ENCODE measurements around the gene TYROBP.
"Not testable (repeated sequence)": the region's sequence is repeated elsewhere in the genome, so short reads cannot be mapped to it uniquely, and the experiment has no call there.

Gene TYROBP

DNA sequence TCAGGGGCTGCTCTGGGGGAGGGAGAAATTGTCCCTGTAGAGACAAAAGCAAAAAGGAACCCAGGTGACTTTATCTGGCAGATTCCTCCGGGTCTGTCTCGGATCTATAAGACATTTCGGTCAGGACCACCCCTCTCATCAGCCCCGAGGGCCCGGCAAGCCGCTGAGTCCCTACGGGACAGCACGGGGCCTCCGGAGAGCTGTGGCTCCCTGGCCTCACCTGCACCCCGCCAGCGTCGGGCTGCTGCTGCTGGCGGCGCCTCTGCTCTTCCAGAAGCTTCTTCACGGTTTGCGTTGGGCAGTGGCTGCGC, 9.6 kb downstream of the TYROBP start:
- DNase-seq, result no peak

GRCh38 chr19:35897706-35898451, 10.2 kb downstream of the TYROBP start:
- no peak for DNase-seq

GRCh38 chr19:35896643-35897040, 11.5 kb downstream of the TYROBP start:
- DNase-seq, result no peak

- no peak for DNase-seq
These were observed 12.0 kb downstream of the TYROBP start for GRCh38 chr19:35895911-35896642.

GRCh38 chr19:35894342-35894741, 13.8 kb downstream of the TYROBP start:
- DNase-seq, result no peak

- DNase-seq, result not testable (repeated sequence)
These were observed 16.3 kb downstream of the TYROBP start for GRCh38 chr19:35891819-35892218.

GRCh38 chr19:35890113-35890650, 17.9 kb downstream of the TYROBP start:
- no peak for DNase-seq

GRCh38 chr19:35889370-35890112, 18.6 kb downstream of the TYROBP start:
- no peak for DNase-seq

GRCh38 chr19:35888398-35888797, 19.7 kb downstream of the TYROBP start:
- DNase-seq, result no peak

DNA sequence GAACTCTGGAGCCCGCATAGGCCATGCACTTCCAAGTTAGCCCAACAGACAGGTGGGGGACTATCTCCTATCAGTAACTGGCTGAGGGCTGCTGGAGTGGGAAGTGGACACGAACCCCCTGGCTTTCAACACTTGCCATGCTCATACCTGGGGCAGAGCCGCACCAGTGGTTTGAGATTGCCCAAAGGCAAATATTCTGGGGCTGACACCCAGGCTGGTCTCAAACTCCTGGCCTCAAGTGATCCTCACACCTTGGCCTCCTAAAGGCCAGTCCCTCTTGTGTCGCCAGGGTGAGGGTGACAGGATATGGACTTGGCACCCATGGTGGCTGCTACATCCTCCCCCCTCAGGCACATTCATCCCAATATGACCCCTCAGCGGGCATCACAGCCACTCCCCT, 20.9 kb downstream of the TYROBP start:
- no peak for DNase-seq

DNA sequence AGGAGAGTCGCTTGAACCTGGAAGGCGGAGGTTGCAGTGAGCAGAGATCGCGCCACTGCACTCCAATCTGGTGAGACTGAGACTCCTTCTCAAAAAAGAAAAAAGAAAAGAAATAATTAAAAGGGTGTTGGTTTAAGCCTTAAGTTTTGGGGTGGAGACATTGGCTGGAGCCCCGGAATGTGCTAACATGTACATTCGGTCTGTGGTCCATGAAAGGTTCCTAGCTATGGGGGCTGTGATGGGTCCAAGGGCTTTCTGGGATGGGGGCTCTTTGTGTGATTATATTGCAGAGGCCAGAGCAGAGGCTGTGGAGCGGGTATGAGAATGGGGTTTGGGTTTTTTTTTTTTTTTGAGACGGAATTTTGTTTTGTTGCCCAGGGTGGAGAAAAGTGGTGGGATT, 22.2 kb downstream of the TYROBP start:
- no peak for DNase-seq

GRCh38 chr19:35885225-35885738, 22.8 kb downstream of the TYROBP start:
- DNase-seq, result no peak

DNA sequence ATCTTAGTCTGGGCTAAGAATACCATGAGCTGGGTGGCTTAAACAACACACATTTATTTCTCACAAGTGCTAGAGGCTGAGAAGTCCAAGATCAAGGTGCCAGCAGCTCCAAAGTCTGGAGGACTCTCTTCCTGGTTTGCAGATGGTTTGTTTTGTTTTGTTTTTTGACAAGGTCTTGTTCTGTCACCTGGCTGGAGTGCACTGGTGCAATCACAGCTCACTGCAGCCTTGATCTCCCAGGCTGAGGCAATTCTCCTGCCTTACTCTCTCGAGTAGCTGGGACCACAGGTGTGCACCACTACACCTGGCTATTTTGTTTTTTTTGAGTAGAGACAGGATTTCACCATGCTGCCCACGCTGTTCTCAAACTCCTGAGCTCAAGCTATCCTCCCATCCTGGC, 24.2 kb downstream of the TYROBP start:
- DNase-seq, result no peak

DNA sequence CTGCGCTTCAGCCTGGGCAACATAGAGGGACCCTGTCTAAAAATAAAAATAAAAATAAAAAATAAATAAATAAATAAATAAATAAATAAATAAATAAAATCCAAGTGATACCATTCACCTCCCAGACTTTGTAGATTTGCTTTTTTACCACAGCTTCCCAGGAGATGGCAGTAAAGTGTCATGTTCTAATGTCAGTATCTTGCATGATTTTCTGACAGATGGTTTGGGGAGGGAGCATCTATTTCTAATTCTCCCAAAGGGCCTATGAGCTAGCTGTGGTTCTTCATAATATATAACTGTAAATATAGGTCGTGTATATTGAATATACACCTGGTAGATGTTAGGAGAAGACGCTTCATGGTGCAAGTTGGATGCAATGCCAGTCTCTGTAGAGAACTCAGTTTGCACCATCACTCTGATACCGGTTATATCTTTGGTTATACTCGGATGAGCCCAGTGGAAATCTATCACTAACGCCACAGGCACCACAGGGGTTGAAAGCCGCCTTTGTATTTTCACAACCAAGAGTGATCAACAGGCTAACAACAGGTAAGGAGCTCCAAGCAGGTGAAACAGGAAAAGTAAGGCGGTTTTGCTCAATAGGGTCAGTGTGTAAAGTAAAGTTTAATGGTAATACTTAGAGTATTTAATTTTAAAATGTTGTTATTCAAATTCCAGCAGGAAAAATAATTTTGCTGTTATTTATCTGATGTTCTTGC, 25.8 kb downstream of the TYROBP start:
- DNase-seq, result no peak

DNA sequence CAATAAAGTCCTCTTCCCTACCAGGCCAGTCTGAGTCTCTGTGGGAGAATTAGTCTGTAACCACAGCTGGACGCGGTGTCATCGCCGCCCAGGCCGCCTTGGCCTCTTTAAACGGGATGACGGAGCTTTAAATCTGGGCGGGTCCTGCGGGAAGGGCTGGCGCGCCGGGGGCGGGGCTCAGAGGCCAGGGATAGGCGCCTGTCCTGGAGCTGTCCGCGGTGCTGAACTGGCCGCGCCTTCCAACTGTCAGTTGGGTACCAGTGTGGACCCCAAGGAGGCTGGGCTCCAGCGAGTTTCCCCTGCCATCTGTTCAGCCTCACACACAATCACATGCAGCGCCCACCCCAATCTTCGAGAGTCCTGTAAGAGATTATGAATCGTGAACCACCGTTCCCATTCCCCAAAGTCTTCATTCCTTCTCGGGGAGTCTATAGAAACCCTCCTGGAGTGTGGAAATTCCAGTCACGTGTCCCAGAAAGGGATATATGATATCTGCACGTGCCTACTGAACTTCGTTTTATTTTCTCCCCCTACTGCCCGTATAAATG, 28.3 kb downstream of the TYROBP start:
- no peak for DNase-seq

- no peak for DNase-seq
These were observed 29.0 kb downstream of the TYROBP start for GRCh38 chr19:35879068-35879467.

DNA sequence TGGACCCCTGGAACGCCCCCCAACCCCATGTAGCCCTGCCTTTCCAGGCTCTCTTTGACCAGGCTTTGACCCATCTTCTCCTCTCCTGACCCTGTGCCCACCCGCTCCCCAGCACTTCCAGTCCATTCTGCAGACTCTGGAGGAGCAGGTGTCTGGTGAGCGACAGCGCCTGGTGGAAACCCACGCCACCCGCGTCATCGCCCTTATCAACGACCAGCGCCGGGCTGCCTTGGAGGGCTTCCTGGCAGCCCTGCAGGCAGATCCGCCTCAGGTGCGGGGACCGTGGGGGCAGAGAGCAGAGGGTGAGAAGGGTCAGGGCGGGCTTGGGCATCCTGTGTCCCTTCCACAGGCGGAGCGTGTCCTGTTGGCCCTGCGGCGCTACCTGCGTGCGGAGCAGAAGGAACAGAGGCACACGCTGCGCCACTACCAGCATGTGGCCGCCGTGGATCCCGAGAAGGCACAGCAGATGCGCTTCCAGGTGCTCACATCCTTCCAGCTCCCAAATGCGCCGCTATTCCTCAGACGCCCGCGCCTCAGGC, 33.6 kb downstream of the TYROBP start:
- DNase-seq, result no peak

DNA sequence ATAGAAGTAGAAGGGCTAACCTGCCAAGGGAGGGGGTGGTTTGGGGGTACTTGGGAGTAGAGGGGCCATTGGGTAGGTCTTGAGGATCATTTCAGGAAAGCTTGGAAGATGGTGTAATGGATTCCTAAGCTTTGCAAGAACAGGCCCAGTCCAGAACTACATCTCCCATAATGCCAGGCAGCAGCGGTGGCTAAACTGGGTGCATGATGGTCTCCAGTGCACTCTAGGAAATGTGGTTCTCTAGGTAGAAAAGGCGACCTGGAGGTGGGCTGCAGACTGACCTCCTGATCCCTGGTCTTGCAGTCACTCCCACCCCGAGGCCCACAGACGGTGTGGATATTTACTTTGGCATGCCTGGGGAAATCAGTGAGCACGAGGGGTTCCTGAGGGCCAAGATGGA, 35.9 kb downstream of the TYROBP start:
- no peak for DNase-seq

DNA sequence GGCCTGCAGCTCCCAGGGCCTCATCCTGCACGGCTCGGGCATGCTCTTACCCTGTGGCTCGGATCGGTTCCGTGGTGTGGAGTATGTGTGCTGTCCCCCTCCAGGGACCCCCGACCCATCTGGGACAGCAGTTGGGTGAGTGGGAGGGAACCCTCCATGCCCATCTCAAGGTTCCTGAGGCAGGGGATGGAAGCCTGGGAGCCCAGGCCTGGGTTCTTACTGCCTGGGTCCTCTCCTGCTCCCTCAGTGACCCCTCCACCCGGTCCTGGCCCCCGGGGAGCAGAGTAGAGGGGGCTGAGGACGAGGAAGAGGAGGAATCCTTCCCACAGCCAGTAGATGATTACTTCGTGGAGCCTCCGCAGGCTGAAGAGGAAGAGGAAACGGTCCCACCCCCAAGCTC, 36.5 kb downstream of the TYROBP start:
- DNase-seq, result no peak

DNA sequence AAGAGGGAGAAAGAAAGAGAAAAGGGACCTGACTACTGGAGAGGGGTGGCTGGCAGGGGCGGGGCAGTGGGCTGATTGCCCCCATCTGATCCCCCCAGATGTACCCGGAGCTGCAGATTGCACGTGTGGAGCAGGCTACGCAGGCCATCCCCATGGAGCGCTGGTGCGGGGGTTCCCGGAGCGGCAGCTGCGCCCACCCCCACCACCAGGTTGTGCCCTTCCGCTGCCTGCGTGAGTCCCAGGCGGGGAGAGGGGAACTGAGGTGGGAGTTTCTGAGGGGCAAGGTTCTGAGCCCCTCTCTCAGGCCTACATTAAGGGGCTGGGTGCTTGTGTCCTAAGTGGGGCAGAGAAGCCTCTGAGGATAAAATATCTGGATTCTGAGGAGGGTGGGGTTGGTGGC, 37.3 kb downstream of the TYROBP start:
- DNase-seq, result no peak

- not testable (repeated sequence) for DNase-seq
These were observed 37.9 kb downstream of the TYROBP start for GRCh38 chr19:35870124-35870736.

Data from activated T-cell treated with anti-CD3 and anti-CD28 coated beads for 4 hours (primary cell).